Lower leg skin (tissue), 3 donors: ENCODE results near the gene TSPAN32.

Experiments
- POLR2A ChIP-seq, 2 donors: fragments of 450-650 bp; IDR thresholded peaks; one replicate each; pipeline ENCODE4 v1.6.1; 2016 to 2017; ENCODE audit warnings: antibody characterized with exemption in 2 of 2, mild to moderate bottlenecking in 1 of 2, moderate library complexity in 1 of 2
- TF ChIP-seq, protein P1 (sequence below), 3 donors: fragments of 450-650 bp; IDR thresholded peaks; one replicate each; pipeline ENCODE4 v1.5.1; 2016; ENCODE audit warnings: antibody characterized with exemption in 3 of 3, mild to moderate bottlenecking in 3 of 3, moderate library complexity in 2 of 3

GRCh38 chr11:2310786-2311352 lies 9.1 kb downstream of the TSPAN32 start:
- TF ChIP-seq, protein P1, sequence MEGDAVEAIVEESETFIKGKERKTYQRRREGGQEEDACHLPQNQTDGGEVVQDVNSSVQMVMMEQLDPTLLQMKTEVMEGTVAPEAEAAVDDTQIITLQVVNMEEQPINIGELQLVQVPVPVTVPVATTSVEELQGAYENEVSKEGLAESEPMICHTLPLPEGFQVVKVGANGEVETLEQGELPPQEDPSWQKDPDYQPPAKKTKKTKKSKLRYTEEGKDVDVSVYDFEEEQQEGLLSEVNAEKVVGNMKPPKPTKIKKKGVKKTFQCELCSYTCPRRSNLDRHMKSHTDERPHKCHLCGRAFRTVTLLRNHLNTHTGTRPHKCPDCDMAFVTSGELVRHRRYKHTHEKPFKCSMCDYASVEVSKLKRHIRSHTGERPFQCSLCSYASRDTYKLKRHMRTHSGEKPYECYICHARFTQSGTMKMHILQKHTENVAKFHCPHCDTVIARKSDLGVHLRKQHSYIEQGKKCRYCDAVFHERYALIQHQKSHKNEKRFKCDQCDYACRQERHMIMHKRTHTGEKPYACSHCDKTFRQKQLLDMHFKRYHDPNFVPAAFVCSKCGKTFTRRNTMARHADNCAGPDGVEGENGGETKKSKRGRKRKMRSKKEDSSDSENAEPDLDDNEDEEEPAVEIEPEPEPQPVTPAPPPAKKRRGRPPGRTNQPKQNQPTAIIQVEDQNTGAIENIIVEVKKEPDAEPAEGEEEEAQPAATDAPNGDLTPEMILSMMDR (IDR thresholded peaks at IDR 0.05), result no peak
- no peak for TF ChIP-seq POLR2A (IDR thresholded peaks at IDR 0.05)
